HG03103 (cell line): ENCODE data around the gene SEC14L2.
"Not testable (repeated sequence)": the region's sequence is repeated elsewhere in the genome, so short reads cannot be mapped to it uniquely, and the experiment has no call there.

Experiments
- ATAC-seq: cut with Tn5 transposase; IDR thresholded peaks from one replicate; pipeline ENCODE4 v1.9.1; 2021; ENCODE audit warnings: low read depth; ENCODE audit not compliant: unreplicated experiment

The SEC14L2 gene

GRCh38 chr22:30402028-30402765 is 5.4 kb downstream of the SEC14L2 start:
- ATAC-seq: no peak

GRCh38 chr22:30402766-30403104 is 5.9 kb downstream of the SEC14L2 start:
- ATAC-seq: not testable (repeated sequence)

- no peak for ATAC-seq
Observed at GRCh38 chr22:30404307-30404706, 7.5 kb downstream of the SEC14L2 start.

- no peak for ATAC-seq
Observed at GRCh38 chr22:30405731-30406130, 8.9 kb downstream of the SEC14L2 start.

GRCh38 chr22:30406400-30406799 is 9.6 kb downstream of the SEC14L2 start:
- no peak for ATAC-seq

GRCh38 chr22:30408388-30409102 is 11.7 kb downstream of the SEC14L2 start:
- no peak for ATAC-seq

- ATAC-seq: no peak
Observed at GRCh38 chr22:30411780-30412179, 15.0 kb downstream of the SEC14L2 start.

- ATAC-seq: no peak
Observed at GRCh38 chr22:30413001-30413400, 16.2 kb downstream of the SEC14L2 start.

GRCh38 chr22:30413745-30414524 is 17.1 kb downstream of the SEC14L2 start:
- ATAC-seq: no peak

- no peak for ATAC-seq
Observed at GRCh38 chr22:30414525-30415047, 17.8 kb downstream of the SEC14L2 start.

GRCh38 chr22:30416403-30416802 is 19.6 kb downstream of the SEC14L2 start:
- ATAC-seq: no peak

GRCh38 chr22:30416837-30417236 is 20.0 kb downstream of the SEC14L2 start:
- ATAC-seq: no peak

- no peak for ATAC-seq
Observed at GRCh38 chr22:30420347-30421125, 23.7 kb downstream of the SEC14L2 start.

GRCh38 chr22:30421695-30422480 is 25.1 kb downstream of the SEC14L2 start:
- no peak for ATAC-seq

GRCh38 chr22:30422481-30423300 is 25.9 kb downstream of the SEC14L2 start:
- ATAC-seq: no peak

- peak; percentile 10 for ATAC-seq
Observed at GRCh38 chr22:30423301-30423958, 26.6 kb downstream of the SEC14L2 start.

- ATAC-seq: peak; percentile 79
Observed at GRCh38 chr22:30423959-30424533, 27.2 kb downstream of the SEC14L2 start.
